Tibial nerve (tissue), 3 donors: ENCODE results near the gene CTNNA1.

Source experiments
- POLR2A ChIP-seq, 2 donors: fragments of 450-650 bp; IDR thresholded peaks; one replicate each; pipeline ENCODE4 v1.6.1; 2017; ENCODE audit warnings: antibody characterized with exemption in 2 of 2, mild to moderate bottlenecking in 2 of 2, moderate library complexity in 2 of 2
- TF ChIP-seq, protein P1 (sequence below), 5 experiments: fragments of 200-600 bp in 3 of 5; fragments of 450-650 bp in 2 of 5; sonication (generic) in 3 of 5; IDR thresholded peaks; one replicate each; pipeline ENCODE4 v1.5.1; 2016 to 2019; ENCODE audit warnings: antibody characterized with exemption in 5 of 5, mild to moderate bottlenecking in 3 of 5, moderate library complexity in 2 of 5

DNA sequence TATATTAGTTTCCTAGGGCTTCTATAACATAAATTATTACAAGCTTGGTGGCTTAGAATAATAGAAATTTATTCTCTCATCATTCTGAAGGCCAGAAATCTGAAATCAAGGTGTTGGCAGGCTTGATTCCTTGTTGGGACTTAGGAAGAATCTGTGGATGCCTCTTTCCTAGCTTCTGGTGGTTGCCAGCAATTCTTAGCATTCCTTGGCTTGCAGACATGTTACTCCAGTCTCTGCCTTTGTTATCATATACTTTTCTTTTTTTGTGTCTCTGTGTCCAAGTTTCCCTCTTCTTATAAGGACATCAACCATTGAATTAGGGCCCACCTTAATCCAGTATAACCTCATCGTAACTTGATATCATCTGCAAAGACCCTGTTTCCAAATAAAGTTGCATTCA lies 31.4 kb downstream of the CTNNA1 start:
- TF ChIP-seq, protein P1, sequence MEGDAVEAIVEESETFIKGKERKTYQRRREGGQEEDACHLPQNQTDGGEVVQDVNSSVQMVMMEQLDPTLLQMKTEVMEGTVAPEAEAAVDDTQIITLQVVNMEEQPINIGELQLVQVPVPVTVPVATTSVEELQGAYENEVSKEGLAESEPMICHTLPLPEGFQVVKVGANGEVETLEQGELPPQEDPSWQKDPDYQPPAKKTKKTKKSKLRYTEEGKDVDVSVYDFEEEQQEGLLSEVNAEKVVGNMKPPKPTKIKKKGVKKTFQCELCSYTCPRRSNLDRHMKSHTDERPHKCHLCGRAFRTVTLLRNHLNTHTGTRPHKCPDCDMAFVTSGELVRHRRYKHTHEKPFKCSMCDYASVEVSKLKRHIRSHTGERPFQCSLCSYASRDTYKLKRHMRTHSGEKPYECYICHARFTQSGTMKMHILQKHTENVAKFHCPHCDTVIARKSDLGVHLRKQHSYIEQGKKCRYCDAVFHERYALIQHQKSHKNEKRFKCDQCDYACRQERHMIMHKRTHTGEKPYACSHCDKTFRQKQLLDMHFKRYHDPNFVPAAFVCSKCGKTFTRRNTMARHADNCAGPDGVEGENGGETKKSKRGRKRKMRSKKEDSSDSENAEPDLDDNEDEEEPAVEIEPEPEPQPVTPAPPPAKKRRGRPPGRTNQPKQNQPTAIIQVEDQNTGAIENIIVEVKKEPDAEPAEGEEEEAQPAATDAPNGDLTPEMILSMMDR (IDR thresholded peaks at IDR 0.05): no peak
- TF ChIP-seq POLR2A (IDR thresholded peaks at IDR 0.05): no peak
